Activated naive CD8-positive, alpha-beta T cell treated with anti-CD3 and anti-CD28 coated beads, Interleukin-2, amount 10 ng/mL, durations not matched to agents 7 days and 5 days (primary cell): ENCODE measurements around the gene CLEC4M. TPM values are rescaled to one million over a fixed set of nuclear protein-coding genes. Genes with fewer than 3 reads are reported as not detected.
"Not testable (repeated sequence)": the region's sequence is repeated elsewhere in the genome, so short reads cannot be mapped to it uniquely, and the experiment has no call there.

ENCODE experiments used
- ATAC-seq: fragments of 150-1000 bp; cut with Tn5 transposase; one replicate; pipeline ENCODE4 v1.10.0; 2021; ENCODE audit warnings: low read depth, moderate library complexity
- POLR2A ChIA-PET: fragments of 350-600 bp; sonication (Branson Sonifier 250); formaldehyde crosslinking; loops from one replicate; lab custom pipeline; 2021; ENCODE audit warnings: antibody characterized with exemption; lab: Charles Lee
- DNase-seq: peaks from one replicate; pipeline ENCODE4 v3.0.0; 2021
- H3K27ac Mint-ChIP-seq: one replicate; pipeline ENCODE4 v1.8.0; 2022; ENCODE audit warnings: mild to moderate bottlenecking, mixed read lengths
- H3K27me3 Mint-ChIP-seq: one replicate; pipeline ENCODE4 v1.8.0; 2022; ENCODE audit warnings: mild to moderate bottlenecking, moderate library complexity, mixed read lengths
- H3K36me3 Mint-ChIP-seq: one replicate; pipeline ENCODE4 v1.8.0; 2021; ENCODE audit warnings: mild to moderate bottlenecking, mixed read lengths
- H3K4me1 Mint-ChIP-seq: one replicate; pipeline ENCODE4 v1.8.0; 2021; ENCODE audit warnings: mixed read lengths
- H3K4me3 Mint-ChIP-seq: one replicate; pipeline ENCODE4 v1.8.0; 2022; ENCODE audit warnings: mild to moderate bottlenecking, moderate library complexity, mixed read lengths
- H3K9me3 Mint-ChIP-seq: one replicate; pipeline ENCODE4 v1.8.0; 2021; ENCODE audit warnings: mixed read lengths
- total RNA-seq, 2 experiments: library from RNA; stranded (reverse); gene quantifications; one replicate each; pipeline ENCODE4 v1.2.3, GENCODE V29; 2021

CLEC4M gene
- total RNA-seq, 2 experiments from 2014 or later: not detected

GRCh38 chr19:7811989-7812388, 48.9 kb downstream of the CLEC4M start:
- POLR2A ChIA-PET: interaction anchor here (0.7 kb wide), 1 partner anchor 20 kb away, joined by 4 read pairs; no protein-coding TSS in a partner anchor
- ATAC-seq (no peak), DNase-seq (no peak)
- Mint-ChIP-seq H3K4me1 (peaks cover 14% of the 10 kb centered on the region), H3K4me3 (no peak overlapping the region), H3K36me3 (no peaks in the 10 kb centered on the region), H3K27me3 (peaks cover 39% of the 10 kb centered on the region), H3K27ac (no peak overlapping the region), H3K9me3 (peaks cover 21% of the 10 kb centered on the region)

DNA sequence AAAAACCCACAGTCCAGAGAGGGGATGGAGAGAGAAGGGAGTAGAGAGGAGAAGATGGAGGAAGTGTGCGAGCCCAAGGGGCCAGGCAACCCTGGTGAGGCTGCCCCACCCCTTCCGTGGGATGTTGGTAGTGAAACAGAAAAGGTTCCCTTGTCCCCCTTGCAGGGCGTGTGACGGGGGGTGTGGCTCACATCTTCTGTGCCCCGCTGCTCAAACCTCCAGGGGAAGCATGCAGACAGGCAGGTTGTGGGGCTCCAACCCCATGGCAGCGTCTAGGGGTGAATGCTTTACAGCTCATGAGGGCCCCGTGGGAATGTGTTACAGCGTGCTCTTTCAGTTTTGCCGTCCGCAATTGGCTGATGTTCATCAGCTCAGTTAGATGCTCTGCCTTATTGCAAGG, 52.3 kb downstream of the CLEC4M start:
- peak overlapping the region; percentile 9 for H3K27ac Mint-ChIP-seq
- H3K4me1 Mint-ChIP-seq: peaks cover 5% of the 10 kb centered on the region
- POLR2A ChIA-PET: no interaction called here
- H3K27me3 Mint-ChIP-seq: peaks cover 45% of the 10 kb centered on the region
- no peaks in the 10 kb centered on the region for H3K36me3 Mint-ChIP-seq
- no peak for ATAC-seq
- peaks cover 29% of the 10 kb centered on the region for H3K9me3 Mint-ChIP-seq
- peak overlapping the region; percentile 27 for H3K4me3 Mint-ChIP-seq
- no peak for DNase-seq

DNA sequence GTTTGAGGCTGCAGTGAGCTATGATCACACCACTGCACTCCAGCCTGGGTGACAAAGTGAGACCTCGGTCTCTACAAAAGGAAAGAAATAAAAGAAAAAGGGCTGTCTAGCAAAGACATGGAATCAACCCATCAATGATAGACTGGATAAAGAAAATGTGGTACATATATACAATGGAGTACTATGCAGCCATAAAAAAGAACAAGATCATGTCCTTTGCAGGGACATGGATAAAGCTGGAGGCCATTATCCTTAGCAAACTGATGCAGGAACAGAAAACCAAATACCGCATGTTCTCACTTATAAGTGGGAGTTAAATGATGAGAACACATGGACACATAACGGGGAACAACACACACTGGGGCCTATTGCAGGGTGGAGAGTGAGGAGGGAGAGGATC, 53.0 kb downstream of the CLEC4M start:
- ATAC-seq, POLR2A ChIA-PET, H3K4me1 Mint-ChIP-seq, DNase-seq, H3K36me3 Mint-ChIP-seq, H3K4me3 Mint-ChIP-seq, H3K27ac Mint-ChIP-seq: not testable (repeated sequence)
- H3K9me3 Mint-ChIP-seq: peaks cover 24% of the 10 kb centered on the region
- H3K27me3 Mint-ChIP-seq: peaks cover 50% of the 10 kb centered on the region

DNA sequence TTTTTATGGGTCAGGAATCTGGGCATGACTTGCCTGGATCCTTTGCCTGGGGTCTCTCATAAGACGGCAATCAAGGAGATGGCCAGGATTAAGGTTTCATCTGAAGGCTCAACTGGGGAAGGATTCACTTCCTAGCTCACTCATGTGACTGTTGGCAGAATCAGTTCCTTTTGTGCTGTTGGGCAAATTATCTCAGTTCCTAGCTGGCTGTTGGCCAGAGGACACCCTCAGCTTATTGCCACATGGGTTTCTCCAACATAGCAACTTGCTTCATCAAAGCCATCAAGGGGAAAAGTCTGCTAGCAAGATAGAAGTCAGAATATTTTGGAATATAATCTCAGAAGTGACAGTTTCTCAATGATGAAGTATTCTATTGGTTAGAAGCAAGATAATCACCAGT, 54.8 kb downstream of the CLEC4M start:
- Mint-ChIP-seq H3K4me1 (peaks cover 5% of the 10 kb centered on the region), H3K36me3 (no peaks in the 10 kb centered on the region), H3K9me3 (peaks cover 16% of the 10 kb centered on the region), H3K27me3 (peaks cover 50% of the 10 kb centered on the region), H3K4me3 (no peak overlapping the region), H3K27ac (no peak overlapping the region)
- DNase-seq (no peak), ATAC-seq (no peak)
- POLR2A ChIA-PET: no interaction called here

GRCh38 chr19:7818806-7819205, 55.8 kb downstream of the CLEC4M start:
- peaks cover 5% of the 10 kb centered on the region for H3K4me1 Mint-ChIP-seq
- DNase-seq: no peak
- H3K4me3 Mint-ChIP-seq: no peak overlapping the region
- H3K27ac Mint-ChIP-seq: no peak overlapping the region
- ATAC-seq: no peak
- peaks cover 16% of the 10 kb centered on the region for H3K9me3 Mint-ChIP-seq
- H3K36me3 Mint-ChIP-seq: no peaks in the 10 kb centered on the region
- peaks cover 50% of the 10 kb centered on the region for H3K27me3 Mint-ChIP-seq
- POLR2A ChIA-PET: no interaction called here

Other genes starting within 250 kb of the CLEC4M start
- 10 to 100 TPM; 12.6 to 13.1 TPM for gene ZNF358, start 247.1 kb upstream of the CLEC4M start, total RNA-seq
- 10 to 100 TPM; 17.5 to 18.2 TPM for gene MCOLN1, start 240.6 kb upstream of the CLEC4M start, total RNA-seq
- gene PNPLA6, start 227.5 kb upstream of the CLEC4M start, total RNA-seq: 100 to 1,000 TPM; 152 to 155 TPM
- gene CAMSAP3, start 167.4 kb upstream of the CLEC4M start, total RNA-seq: under 1 TPM; 0.40 to 0.50 TPM
- 10 to 100 TPM; 53.5 to 58.1 TPM for gene XAB2, start 133.7 kb upstream of the CLEC4M start, total RNA-seq
- 100 to 1,000 TPM; 134 to 158 TPM for gene PET100, start 133.4 kb upstream of the CLEC4M start, total RNA-seq
- 1 to 10 TPM; 2.6 to 4.8 TPM for gene PCP2, start 129.5 kb upstream of the CLEC4M start, total RNA-seq
- gene STXBP2, start 126.1 kb upstream of the CLEC4M start, total RNA-seq: 100 to 1,000 TPM; 170 to 189 TPM
- gene RETN, start 94.2 kb upstream of the CLEC4M start, total RNA-seq: 1 to 10 TPM; 4.4 to 4.8 TPM
- not detected for gene MCEMP1, start 86.2 kb upstream of the CLEC4M start, total RNA-seq
- 10 to 100 TPM; 74.4 to 79.8 TPM for gene TRAPPC5, start 82.4 kb upstream of the CLEC4M start, total RNA-seq
- under 1 TPM; 0.19 to 0.26 TPM for gene FCER2, start 61.1 kb upstream of the CLEC4M start, total RNA-seq
- not detected for gene CLEC4G, start 31.1 kb upstream of the CLEC4M start, total RNA-seq
- gene CD209, start 15.7 kb upstream of the CLEC4M start, total RNA-seq: under 1 TPM; 0.19 to 0.62 TPM
- 10 to 100 TPM in 1 of 2 experiments, 1 to 10 TPM in 1; 9.6 to 10.4 TPM for gene EVI5L, start 67.0 kb downstream of the CLEC4M start, total RNA-seq
- gene PRR36, start 111.1 kb downstream of the CLEC4M start, total RNA-seq: under 1 TPM; 0.40 to 0.78 TPM
- not detected for gene LRRC8E, start 125.3 kb downstream of the CLEC4M start, total RNA-seq
- gene MAP2K7, start 140.6 kb downstream of the CLEC4M start, total RNA-seq: 10 to 100 TPM; 46.8 to 46.9 TPM
- gene TGFBR3L, start 151.6 kb downstream of the CLEC4M start, total RNA-seq: 1 to 10 TPM; 2.2 to 3.6 TPM
- gene SNAPC2, start 157.1 kb downstream of the CLEC4M start, total RNA-seq: 10 to 100 TPM; 18.3 to 20.7 TPM
- not detected for gene CTXN1, start 162.9 kb downstream of the CLEC4M start, total RNA-seq
- 10 to 100 TPM; 66.6 to 67.8 TPM for gene TIMM44, start 180.4 kb downstream of the CLEC4M start, total RNA-seq
- 10 to 100 TPM; 90.9 to 91.5 TPM for gene ELAVL1, start 242.4 kb downstream of the CLEC4M start, total RNA-seq